Activated CD8-positive, alpha-beta T cell treated with anti-CD3 and anti-CD28 coated beads for 36 hours (primary cell): Measurements from ENCODE around the gene TRAPPC13. TPM values are rescaled to one million over a fixed set of nuclear protein-coding genes. Genes with fewer than 3 reads are reported as not detected.

ENCODE experiments used
- ATAC-seq: fragments of 200-7000 bp; cut with Tn5 transposase; one replicate; pipeline ENCODE4 v1.10.0; 2021; ENCODE audit warnings: mild to moderate bottlenecking, moderate library complexity
- CTCF ChIA-PET: fragments of 350-600 bp; sonication (Branson Sonifier 250); formaldehyde crosslinking; loops from one replicate; lab custom pipeline; 2021; ENCODE audit warnings: antibody characterized with exemption; lab: Charles Lee
- POLR2A ChIA-PET: fragments of 350-600 bp; sonication (Branson Sonifier 250); formaldehyde crosslinking; loops from one replicate; lab custom pipeline; 2021; ENCODE audit warnings: antibody characterized with exemption; lab: Charles Lee
- DNase-seq: peaks from one replicate; pipeline ENCODE4 v3.0.0-alpha.2; 2020
- H3K27ac Mint-ChIP-seq: one replicate; pipeline ENCODE4 v1.8.0; 2021; ENCODE audit warnings: mild to moderate bottlenecking, mixed read lengths
- H3K27me3 Mint-ChIP-seq: one replicate; pipeline ENCODE4 v1.8.0; 2021; ENCODE audit warnings: mixed read lengths
- H3K36me3 Mint-ChIP-seq: one replicate; pipeline ENCODE4 v1.8.0; 2021; ENCODE audit warnings: low read depth, mixed read lengths
- H3K4me1 Mint-ChIP-seq: one replicate; pipeline ENCODE4 v1.8.0; 2021; ENCODE audit warnings: low read depth, mixed read lengths
- H3K4me3 Mint-ChIP-seq: one replicate; pipeline ENCODE4 v1.8.0; 2021; ENCODE audit warnings: mild to moderate bottlenecking, moderate library complexity, mixed read lengths
- H3K9me3 Mint-ChIP-seq: one replicate; pipeline ENCODE4 v1.8.0; 2021; ENCODE audit warnings: mixed read lengths
- CTCF ChIP-seq: fragments of 200-600 bp; IDR thresholded peaks from one replicate; pipeline ENCODE4 v1.8.0; 2022; ENCODE audit warnings: antibody characterized with exemption, mild to moderate bottlenecking
- intact Hi-C: fragments of 100-400 bp; cut with micrococcal nuclease; formaldehyde crosslinking; loops from one replicate; pipeline ENCODE4 v1.10.0; 2022
- total RNA-seq, 2 experiments: library from RNA; stranded (reverse); gene quantifications; one replicate each; pipeline ENCODE4 v1.2.3, GENCODE V29; 2021

The TRAPPC13 gene
- total RNA-seq, 2 experiments from 2014 or later, result 18.0 to 22.1 TPM

GRCh38 chr5:65707663-65708062, 82.8 kb downstream of the TRAPPC13 start:
- intact Hi-C loops, result no loop called here
- H3K27ac Mint-ChIP-seq, result no peak overlapping the region
- TF ChIP-seq CTCF, result no peak
- H3K36me3 Mint-ChIP-seq, result peaks cover 20% of the 10 kb centered on the region
- H3K4me1 Mint-ChIP-seq, result peaks cover 10% of the 10 kb centered on the region
- H3K27me3 Mint-ChIP-seq, result no peaks in the 10 kb centered on the region
- ChIA-PET POLR2A (interaction anchor here (0.5 kb wide), 1 partner anchor 90 kb away, joined by 3 read pairs; no protein-coding TSS in a partner anchor), CTCF (interaction anchor here (0.7 kb wide), 1 partner anchor 57 kb away, joined by 3 read pairs; no protein-coding TSS in a partner anchor)
- no peaks in the 10 kb centered on the region for H3K9me3 Mint-ChIP-seq
- ATAC-seq (no peak), DNase-seq (no peak)
- no peak overlapping the region for H3K4me3 Mint-ChIP-seq

- ChIA-PET POLR2A (interaction anchor here (0.5 kb wide), 1 partner anchor 91 kb away, joined by 3 read pairs; no protein-coding TSS in a partner anchor), CTCF (no interaction called here)
- DNase-seq (no peak), ATAC-seq (no peak)
- H3K27ac Mint-ChIP-seq, result no peak overlapping the region
- H3K36me3 Mint-ChIP-seq, result peaks cover 20% of the 10 kb centered on the region
- no peak for TF ChIP-seq CTCF
- no peak overlapping the region for H3K4me3 Mint-ChIP-seq
- peaks cover 10% of the 10 kb centered on the region for H3K4me1 Mint-ChIP-seq
- no peaks in the 10 kb centered on the region for H3K9me3 Mint-ChIP-seq
- intact Hi-C loops, result no loop called here
- no peaks in the 10 kb centered on the region for H3K27me3 Mint-ChIP-seq
Observed at GRCh38 chr5:65708145-65708544, 83.3 kb downstream of the TRAPPC13 start.

Other genes starting within 250 kb of the TRAPPC13 start
- 1 to 10 TPM; 1.1 to 1.9 TPM for gene ADAMTS6, start 143.1 kb upstream of the TRAPPC13 start, total RNA-seq
- gene CENPK, start 61.9 kb upstream of the TRAPPC13 start, total RNA-seq, result 10 to 100 TPM; 70.9 to 79.2 TPM
- gene PPWD1, start 61.7 kb upstream of the TRAPPC13 start, total RNA-seq, result 10 to 100 TPM; 33.8 to 37.8 TPM
- gene TRIM23, start 694 bp upstream of the TRAPPC13 start, total RNA-seq, result 1 to 10 TPM; 6.8 to 7.0 TPM
- 1 to 10 TPM; 4.1 to 5.2 TPM for gene SHLD3, start within 50 bp of the TRAPPC13 start, total RNA-seq
- 10 to 100 TPM; 17.0 to 18.5 TPM for gene SGTB, start 97.1 kb downstream of the TRAPPC13 start, total RNA-seq
- 10 to 100 TPM; 38.4 to 42.5 TPM for gene NLN, start 97.2 kb downstream of the TRAPPC13 start, total RNA-seq